H9 (cell line): ENCODE measurements around the gene CNDP2. TPM values are rescaled to one million over a fixed set of nuclear protein-coding genes. Genes with fewer than 3 reads are reported as not detected.

Experiments
- DNase-seq: peaks from one replicate; pipeline ENCODE4 v3.0.0-alpha.2; 2017
- H2AFZ ChIP-seq: one replicate; pipeline ENCODE4 v1.6.1; 2013; ENCODE audit warnings: mild to moderate bottlenecking, low read length, control low read depth, moderate library complexity
- H2AK5ac ChIP-seq: 2 replicates; pipeline ENCODE4 v1.6.1; 2013; ENCODE audit warnings: low read length, control low read depth, mixed read lengths; ENCODE audit not compliant: insufficient read length
- H2BK120ac ChIP-seq: one replicate; pipeline ENCODE4 v1.6.1; 2013; ENCODE audit warnings: low read depth, mild to moderate bottlenecking, low read length, control low read depth, inconsistent platforms; ENCODE audit not compliant: poor library complexity, severe bottlenecking
- H2BK12ac ChIP-seq: 2 replicates; pipeline ENCODE4 v1.6.1; 2013; ENCODE audit warnings: low read length, control low read depth, mixed read lengths, low read depth; ENCODE audit not compliant: insufficient read length
- H2BK15ac ChIP-seq: 2 replicates; pipeline ENCODE4 v1.6.1; 2013; ENCODE audit warnings: low read depth, low read length, control low read depth
- H2BK20ac ChIP-seq: one replicate; pipeline ENCODE4 v1.6.1; 2013; ENCODE audit warnings: low read depth, mild to moderate bottlenecking, low read length, control low read depth, inconsistent platforms; ENCODE audit not compliant: poor library complexity, severe bottlenecking
- H2BK5ac ChIP-seq: 2 replicates; pipeline ENCODE4 v1.6.1; 2013; ENCODE audit warnings: low read length, control low read depth, mixed read lengths; ENCODE audit not compliant: insufficient read length
- H3K14ac ChIP-seq: 2 replicates; pipeline ENCODE4 v1.6.1; 2013; ENCODE audit warnings: low read length, control low read depth; ENCODE audit not compliant: insufficient read depth
- H3K18ac ChIP-seq: 2 replicates; pipeline ENCODE4 v1.6.1; 2013; ENCODE audit warnings: low read depth, mild to moderate bottlenecking, mixed read lengths, low read length, control low read depth; ENCODE audit not compliant: insufficient read length
- H3K23ac ChIP-seq: 2 replicates; pipeline ENCODE4 v1.6.1; 2013; ENCODE audit warnings: low read length, control low read depth, mixed read lengths, low read depth; ENCODE audit not compliant: insufficient read length
- H3K23me2 ChIP-seq: 2 replicates; pipeline ENCODE4 v1.6.1; 2013; ENCODE audit warnings: low read depth, mild to moderate bottlenecking, mixed read lengths, low read length, control low read depth; ENCODE audit not compliant: insufficient read length, poor library complexity, severe bottlenecking
- H3K27ac ChIP-seq: 2 replicates; pipeline ENCODE4 v1.5.1; 2013; ENCODE audit warnings: low read length, control low read depth, mixed read lengths, low read depth; ENCODE audit not compliant: insufficient read length
- H3K27me3 ChIP-seq: 2 replicates; pipeline ENCODE4 v1.6.1; 2013; ENCODE audit warnings: low read length, control low read depth, inconsistent platforms; ENCODE audit not compliant: insufficient read depth
- H3K4ac ChIP-seq: 2 replicates; pipeline ENCODE4 v1.6.1; 2013; ENCODE audit warnings: low read depth, mild to moderate bottlenecking, control low read depth, inconsistent platforms, low read length, moderate library complexity
- H3K4me1 ChIP-seq: 2 replicates; pipeline ENCODE4 v1.6.1; 2013; ENCODE audit warnings: low read length, control low read depth, inconsistent platforms; ENCODE audit not compliant: insufficient read depth
- H3K4me2 ChIP-seq: 2 replicates; pipeline ENCODE4 v1.6.1; 2013; ENCODE audit warnings: low read length, control low read depth, mixed read lengths; ENCODE audit not compliant: insufficient read length, insufficient read depth
- H3K56ac ChIP-seq: 2 replicates; pipeline ENCODE4 v1.6.1; 2013; ENCODE audit warnings: low read depth, mild to moderate bottlenecking, mixed read lengths, low read length, control low read depth; ENCODE audit not compliant: insufficient read length
- H3K79me1 ChIP-seq: 2 replicates; pipeline ENCODE4 v1.6.1; 2013; ENCODE audit warnings: low read depth, mild to moderate bottlenecking, moderate library complexity, low read length, control low read depth, inconsistent platforms; ENCODE audit not compliant: insufficient read depth, poor library complexity, severe bottlenecking
- H3K79me2 ChIP-seq: 2 replicates; pipeline ENCODE4 v1.6.1; 2013; ENCODE audit warnings: low read length, control low read depth, inconsistent platforms; ENCODE audit not compliant: insufficient read depth
- H3K9ac ChIP-seq: 2 replicates; pipeline ENCODE4 v1.6.1; 2013; ENCODE audit warnings: low read length, control low read depth, mixed read lengths; ENCODE audit not compliant: insufficient read length; ENCODE audit errors: extremely low read depth
- H3K9me3 ChIP-seq: one replicate; pipeline ENCODE4 v1.6.1; 2013; ENCODE audit warnings: low read depth, low read length, inconsistent platforms; ENCODE audit not compliant: control insufficient read depth
- H3T11ph ChIP-seq: one replicate; pipeline ENCODE4 v1.6.1; 2013; ENCODE audit warnings: mild to moderate bottlenecking, low read length, control low read depth, inconsistent platforms
- H4K20me1 ChIP-seq: one replicate; pipeline ENCODE4 v1.6.1; 2013; ENCODE audit not compliant: control insufficient read depth, insufficient read length, insufficient read depth
- H4K5ac ChIP-seq: 2 replicates; pipeline ENCODE4 v1.6.1; 2013; ENCODE audit warnings: low read depth, mild to moderate bottlenecking, mixed read lengths, low read length, control low read depth; ENCODE audit not compliant: insufficient read length
- H4K8ac ChIP-seq: replicated peaks from 2 replicates; pipeline ENCODE4 v1.6.1; 2013; ENCODE audit warnings: low read length, control low read depth, mixed read lengths, low read depth; ENCODE audit not compliant: insufficient read length
- H4K91ac ChIP-seq: 2 replicates; pipeline ENCODE4 v1.6.1; 2013; ENCODE audit warnings: low read depth, mild to moderate bottlenecking, moderate library complexity, mixed read lengths, low read length, control low read depth; ENCODE audit not compliant: insufficient read length
- H3K27ac Mint-ChIP-seq, 3 experiments: 2 replicates in 2 of 3; 3 replicates in 1 of 3; pipeline ENCODE4 v1.8.0; 2020 to 2021; ENCODE audit warnings: mixed read lengths in 3 of 3, mild to moderate bottlenecking in 1 of 3, moderate library complexity in 1 of 3
- H3K27me3 Mint-ChIP-seq: 2 replicates; pipeline ENCODE4 v1.8.0; 2021; ENCODE audit warnings: low read depth, mild to moderate bottlenecking, moderate library complexity, mixed read lengths
- H3K36me3 Mint-ChIP-seq, 3 experiments: 2 replicates in 2 of 3; 3 replicates in 1 of 3; pipeline ENCODE4 v1.8.0; 2020 to 2021; ENCODE audit warnings: low read depth in 3 of 3, mixed read lengths in 3 of 3; ENCODE audit not compliant: insufficient read depth in 1 of 3
- H3K4me1 Mint-ChIP-seq, 2 experiments: 2 replicates each; pipeline ENCODE4 v1.8.0; 2020; ENCODE audit warnings: mixed read lengths in 2 of 2
- H3K4me3 Mint-ChIP-seq, 2 experiments: 2 replicates in 1 of 2; 3 replicates in 1 of 2; pipeline ENCODE4 v1.8.0; 2020 to 2021; ENCODE audit warnings: mild to moderate bottlenecking in 2 of 2, mixed read lengths in 2 of 2, moderate library complexity in 1 of 2
- H3K9me3 Mint-ChIP-seq, 2 experiments: 2 replicates in 1 of 2; 3 replicates in 1 of 2; pipeline ENCODE4 v1.8.0; 2020; ENCODE audit warnings: mild to moderate bottlenecking in 2 of 2, mixed read lengths in 2 of 2, moderate library complexity in 1 of 2
- CTCF ChIP-seq: fragments of 200-600 bp; sonication (generic); conservative IDR thresholded peaks from 3 replicates; pipeline ENCODE4 v1.8.0; 2021; ENCODE audit warnings: antibody characterized with exemption, mild to moderate bottlenecking
- WGBS: extraction: QIAGEN DNeasy Blood & Tissue Kit; methylation state at CpG from one replicate; pipeline ENCODE4 v1.1.7; 2013; ENCODE audit warnings: missing lambda C conversion rate, low lambda C conversion rate, mixed read lengths; ENCODE audit not compliant: insufficient read length; ENCODE audit errors: extremely low coverage; 5-methylcytosine and 5-hydroxymethylcytosine counted together
- total RNA-seq: library from RNA; stranded (reverse); gene quantifications from 2 replicates; pipeline ENCODE4 v1.2.1, GENCODE V29; 2021

The CNDP2 gene
- total RNA-seq, 1 experiment from 2014 or later, result 212 TPM

DNA sequence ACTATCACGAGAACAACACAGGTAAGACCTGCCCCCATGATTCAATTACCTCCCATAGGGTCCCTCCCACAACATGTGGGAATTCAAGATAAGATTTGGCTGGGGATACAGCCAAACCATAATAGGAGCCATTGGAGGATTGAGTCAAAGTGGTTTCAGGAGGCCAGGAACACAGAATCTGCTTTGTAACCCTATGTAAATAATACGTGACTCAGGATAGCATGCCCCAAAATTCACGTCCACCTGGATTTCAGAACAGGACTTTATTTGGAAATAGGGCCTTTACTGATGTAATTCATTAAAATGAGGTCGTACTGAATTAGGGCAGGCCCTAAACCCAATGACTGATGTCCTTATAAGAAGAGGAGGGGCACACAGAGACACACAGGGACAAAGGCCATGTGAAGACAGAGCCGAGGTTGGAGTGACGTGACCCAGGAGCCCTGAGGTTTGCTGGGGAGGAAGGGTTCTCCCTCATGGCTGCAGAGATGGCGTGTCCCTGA lies 16.0 kb upstream of the CNDP2 start:
- no peaks in the 10 kb centered on the region for H3K36me3 Mint-ChIP-seq

More for the DNA sequence above, 16.0 kb upstream of the CNDP2 start:
- Histone ChIP-seq H2AK5ac (no peak overlapping the region), H4K91ac (no peak overlapping the region), H4K8ac (no peak overlapping the region), H3K79me1 (no peaks in the 10 kb centered on the region), H4K20me1 (no peaks in the 10 kb centered on the region), H3K14ac (no peak overlapping the region), H3T11ph (no peak overlapping the region), H3K4ac (no peak overlapping the region), H3K4me2 (no peak overlapping the region), H3K23me2 (no peaks in the 10 kb centered on the region), H4K5ac (no peak overlapping the region), H3K4me1 (no peaks in the 10 kb centered on the region), H2BK5ac (no peak overlapping the region), H3K9me3 (no peaks in the 10 kb centered on the region), H3K9ac (no peak overlapping the region), H2BK20ac (no peak overlapping the region), H2AFZ (no peak overlapping the region), H3K18ac (no peak overlapping the region), H3K27me3 (no peaks in the 10 kb centered on the region), H2BK15ac (no peak overlapping the region), H2BK12ac (no peak overlapping the region), H3K27ac (no peak overlapping the region), H3K79me2 (no peaks in the 10 kb centered on the region), H3K23ac (no peak overlapping the region), H2BK120ac (no peak overlapping the region), H3K56ac (no peak overlapping the region)
- Mint-ChIP-seq H3K27me3 (peaks cover 2% of the 10 kb centered on the region; the same call in 1 of the 2 replicates), H3K9me3 (no peaks in the 10 kb centered on the region; a peak in 1 of 5 replicates), H3K4me3 (no peak overlapping the region), H3K27ac (no peak overlapping the region), H3K4me1 (peaks cover 3 to 4% of the 10 kb centered on the region in 2 experiments; a peak in 3 of 4 replicates)
- DNase-seq, result no peak
- no CpG with 5 or more reads among the region's 7 CpGs for WGBS
- TF ChIP-seq CTCF, result no peak
